ENCODE results near the gene CENPM.

DNA sequence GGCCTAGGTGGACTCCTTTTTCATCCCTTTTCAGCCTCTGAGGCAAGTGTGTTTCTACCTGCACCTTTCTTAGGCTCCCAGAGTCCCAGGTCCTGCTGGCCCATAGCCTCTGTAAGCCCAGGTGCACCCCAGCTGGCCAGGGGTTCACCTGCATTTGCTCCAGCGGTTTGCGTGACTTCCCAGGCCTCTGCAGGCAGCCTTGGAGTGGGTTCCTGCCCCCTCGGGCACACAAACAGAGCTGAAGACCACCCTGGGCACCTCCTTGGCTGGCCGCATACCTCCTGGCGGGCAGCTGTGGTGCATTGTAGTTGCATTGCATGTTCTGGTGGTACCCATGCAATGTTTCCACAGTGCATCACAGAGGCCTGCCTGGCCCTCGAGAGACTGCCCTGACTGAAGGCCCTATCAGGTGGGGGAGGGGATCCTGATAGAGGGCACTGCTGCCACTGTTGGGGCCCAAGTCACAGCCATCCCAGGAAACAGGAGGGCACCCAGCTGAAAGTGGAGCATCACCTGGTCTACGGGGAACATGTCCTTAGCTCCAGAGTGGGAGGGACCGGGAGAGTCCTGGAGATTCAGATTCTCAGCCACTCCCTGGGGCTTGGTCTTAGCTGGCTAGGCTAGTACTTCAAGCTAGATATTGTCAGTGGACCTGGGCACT is 46.2 kb downstream of the CENPM start:
- TF ChIP-seq POLR2A (IDR thresholded peaks at IDR 0.05; ENCODE audit: extremely low read depth, insufficient read length), result no peak
- TF ChIP-seq, protein P1, sequence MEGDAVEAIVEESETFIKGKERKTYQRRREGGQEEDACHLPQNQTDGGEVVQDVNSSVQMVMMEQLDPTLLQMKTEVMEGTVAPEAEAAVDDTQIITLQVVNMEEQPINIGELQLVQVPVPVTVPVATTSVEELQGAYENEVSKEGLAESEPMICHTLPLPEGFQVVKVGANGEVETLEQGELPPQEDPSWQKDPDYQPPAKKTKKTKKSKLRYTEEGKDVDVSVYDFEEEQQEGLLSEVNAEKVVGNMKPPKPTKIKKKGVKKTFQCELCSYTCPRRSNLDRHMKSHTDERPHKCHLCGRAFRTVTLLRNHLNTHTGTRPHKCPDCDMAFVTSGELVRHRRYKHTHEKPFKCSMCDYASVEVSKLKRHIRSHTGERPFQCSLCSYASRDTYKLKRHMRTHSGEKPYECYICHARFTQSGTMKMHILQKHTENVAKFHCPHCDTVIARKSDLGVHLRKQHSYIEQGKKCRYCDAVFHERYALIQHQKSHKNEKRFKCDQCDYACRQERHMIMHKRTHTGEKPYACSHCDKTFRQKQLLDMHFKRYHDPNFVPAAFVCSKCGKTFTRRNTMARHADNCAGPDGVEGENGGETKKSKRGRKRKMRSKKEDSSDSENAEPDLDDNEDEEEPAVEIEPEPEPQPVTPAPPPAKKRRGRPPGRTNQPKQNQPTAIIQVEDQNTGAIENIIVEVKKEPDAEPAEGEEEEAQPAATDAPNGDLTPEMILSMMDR (IDR thresholded peaks at IDR 0.05; ENCODE audit: low read depth, low read length), result no peak
- TF ChIP-seq, protein P2, sequence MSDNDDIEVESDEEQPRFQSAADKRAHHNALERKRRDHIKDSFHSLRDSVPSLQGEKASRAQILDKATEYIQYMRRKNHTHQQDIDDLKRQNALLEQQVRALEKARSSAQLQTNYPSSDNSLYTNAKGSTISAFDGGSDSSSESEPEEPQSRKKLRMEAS (IDR thresholded peaks at IDR 0.05; ENCODE audit: low read depth, low read length), result no peak
- TF ChIP-seq MYC (IDR thresholded peaks at IDR 0.05; ENCODE audit: low read depth, low read length), result no peak
